OCI-LY3 (cell line): ENCODE data around the gene HOXB3.
A peak's percentile ranks its signal among the peaks of the same experiment; 100 is the strongest.

Experiments used
- H2AFZ ChIP-seq: fragments of 200-600, 300-600 bp; shearing (Covaris generic); 2 replicates; pipeline ENCODE4 v1.6.0; 2014; ENCODE audit warnings: antibody characterized with exemption, low read depth, low read length
- H3K27ac ChIP-seq: fragments of 200-600, 300-600 bp; sonication (generic); 2 replicates; pipeline ENCODE4 v1.5.1; 2014; ENCODE audit warnings: mild to moderate bottlenecking, low read length, moderate library complexity, mixed read lengths
- H3K27me3 ChIP-seq: fragments of 200-600, 300-600 bp; sonication (generic); 2 replicates; pipeline ENCODE4 v1.6.1; 2014; ENCODE audit warnings: low read depth, low read length, mixed read lengths
- H3K36me3 ChIP-seq: fragments of 200-600, 300-600 bp; sonication (generic); replicated peaks from 2 replicates; pipeline ENCODE3; 2014; ENCODE audit warnings: low read depth, low read length, mixed read lengths
- H3K4me1 ChIP-seq: fragments of 300-600, 200-600 bp; sonication (generic); 2 replicates; pipeline ENCODE4 v1.6.1; 2014; ENCODE audit warnings: low read length, mixed read lengths
- H3K4me2 ChIP-seq: fragments of 200-600, 300-600 bp; sonication (generic); 2 replicates; pipeline ENCODE4 v1.6.1; 2014; ENCODE audit warnings: low read length, mixed read lengths
- H3K4me3 ChIP-seq: fragments of 300-600, 200-600 bp; sonication (generic); 2 replicates; pipeline ENCODE4 v1.5.1; 2014; ENCODE audit warnings: antibody characterized with exemption, mild to moderate bottlenecking, low read length, moderate library complexity
- H3K79me2 ChIP-seq: fragments of 300-600, 200-600 bp; shearing (Covaris generic); 2 replicates; pipeline ENCODE4 v1.6.1; 2014; ENCODE audit warnings: mild to moderate bottlenecking, low read length, mixed read lengths
- H3K9ac ChIP-seq: fragments of 300-600, 200-600 bp; shearing (Covaris generic); 2 replicates; pipeline ENCODE4 v1.6.0; 2014; ENCODE audit warnings: mild to moderate bottlenecking, low read length, moderate library complexity
- H3K9me3 ChIP-seq: fragments of 200-600, 300-600 bp; shearing (Covaris generic); 2 replicates; pipeline ENCODE4 v1.6.1; 2014; ENCODE audit warnings: low read length, mixed read lengths; ENCODE audit not compliant: insufficient read depth
- H4K20me1 ChIP-seq: fragments of 200-600, 300-600 bp; sonication (generic); 2 replicates; pipeline ENCODE4 v1.6.1; 2016; ENCODE audit warnings: low read length, mixed read lengths; ENCODE audit not compliant: insufficient read depth
- CTCF ChIP-seq: fragments of 200-600, 300-600 bp; sonication (generic); IDR thresholded peaks from 2 replicates; pipeline ENCODE4 v1.5.1; 2014; ENCODE audit warnings: antibody characterized with exemption, low read length, low read depth
- EZH2phosphoT487 ChIP-seq: fragments of 200-600 bp; shearing (Covaris generic); IDR thresholded peaks from 2 replicates; pipeline ENCODE4 v1.6.1; 2018; ENCODE audit warnings: antibody characterized with exemption, mixed run types, low read depth

HOXB3 gene

GRCh38 chr17:48543107-48543853 is 46.8 kb downstream of the HOXB3 start:
- Histone ChIP-seq H3K9me3 (no peaks in the 10 kb centered on the region), H3K27me3 (no peaks in the 10 kb centered on the region), H4K20me1 (no peaks in the 10 kb centered on the region), H3K4me3 (peak overlapping the region; percentile 90), H3K9ac (peak overlapping the region; percentile 98), H3K4me2 (peak overlapping the region; percentile 69), H2AFZ (no peak overlapping the region), H3K36me3 (peaks cover 7% of the 10 kb centered on the region), H3K79me2 (peaks cover 42% of the 10 kb centered on the region), H3K4me1 (peaks cover 19% of the 10 kb centered on the region), H3K27ac (peak overlapping the region; percentile 88)
- TF ChIP-seq CTCF: peak; percentile 6; the same call in 1 of the 2 replicates
- no peak for TF ChIP-seq EZH2phosphoT487

GRCh38 chr17:48542698-48543106 is 47.3 kb downstream of the HOXB3 start:
- peak overlapping the region; percentile 69 for H3K4me2 ChIP-seq
- peaks cover 7% of the 10 kb centered on the region for H3K36me3 ChIP-seq
- peaks cover 19% of the 10 kb centered on the region for H3K4me1 ChIP-seq
- H3K27me3 ChIP-seq: no peaks in the 10 kb centered on the region
- TF ChIP-seq CTCF: no peak
- TF ChIP-seq EZH2phosphoT487: no peak
- peak overlapping the region; percentile 98 for H3K9ac ChIP-seq
- H3K9me3 ChIP-seq: no peaks in the 10 kb centered on the region
- no peak overlapping the region for H2AFZ ChIP-seq
- H3K27ac ChIP-seq: peak overlapping the region; percentile 88
- peaks cover 42% of the 10 kb centered on the region for H3K79me2 ChIP-seq
- peak overlapping the region; percentile 90 for H3K4me3 ChIP-seq
- no peaks in the 10 kb centered on the region for H4K20me1 ChIP-seq

DNA sequence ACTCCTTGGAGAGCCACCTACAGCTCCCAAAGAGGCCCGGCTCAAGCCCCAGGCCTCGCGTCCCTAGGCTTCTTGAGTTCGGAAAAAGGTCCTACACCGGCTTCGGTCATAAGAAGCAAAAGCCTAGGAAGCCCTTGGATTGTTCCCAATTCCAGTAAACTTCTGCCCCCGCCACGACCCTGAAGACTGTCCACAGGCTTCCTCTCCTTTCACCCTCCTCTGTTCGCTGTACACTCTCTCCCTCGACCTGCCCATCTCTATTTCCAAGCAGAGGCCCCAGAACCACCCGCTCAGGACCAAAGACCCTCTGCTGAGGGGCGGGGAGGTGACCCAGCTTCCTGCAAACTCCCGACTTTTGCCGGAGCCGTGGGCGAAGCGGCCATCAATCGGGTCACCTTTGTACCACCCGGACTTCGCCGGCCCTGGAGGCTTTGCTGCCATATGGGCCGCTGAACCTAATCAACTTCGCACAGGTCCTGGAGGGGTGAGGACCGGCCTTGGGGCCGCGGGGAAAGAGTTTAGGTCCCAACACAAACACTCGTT is 47.9 kb downstream of the HOXB3 start:
- Histone ChIP-seq H2AFZ (no peak overlapping the region), H3K4me3 (peak overlapping the region; percentile 90), H4K20me1 (no peaks in the 10 kb centered on the region), H3K79me2 (peaks cover 42% of the 10 kb centered on the region), H3K27ac (no peak overlapping the region), H3K36me3 (peaks cover 7% of the 10 kb centered on the region), H3K9ac (peak overlapping the region; percentile 98; the same call in 1 of the 2 replicates), H3K9me3 (no peaks in the 10 kb centered on the region), H3K4me1 (peaks cover 19% of the 10 kb centered on the region), H3K4me2 (peak overlapping the region; percentile 69), H3K27me3 (no peaks in the 10 kb centered on the region)
- TF ChIP-seq EZH2phosphoT487 (no peak), CTCF (no peak)

DNA sequence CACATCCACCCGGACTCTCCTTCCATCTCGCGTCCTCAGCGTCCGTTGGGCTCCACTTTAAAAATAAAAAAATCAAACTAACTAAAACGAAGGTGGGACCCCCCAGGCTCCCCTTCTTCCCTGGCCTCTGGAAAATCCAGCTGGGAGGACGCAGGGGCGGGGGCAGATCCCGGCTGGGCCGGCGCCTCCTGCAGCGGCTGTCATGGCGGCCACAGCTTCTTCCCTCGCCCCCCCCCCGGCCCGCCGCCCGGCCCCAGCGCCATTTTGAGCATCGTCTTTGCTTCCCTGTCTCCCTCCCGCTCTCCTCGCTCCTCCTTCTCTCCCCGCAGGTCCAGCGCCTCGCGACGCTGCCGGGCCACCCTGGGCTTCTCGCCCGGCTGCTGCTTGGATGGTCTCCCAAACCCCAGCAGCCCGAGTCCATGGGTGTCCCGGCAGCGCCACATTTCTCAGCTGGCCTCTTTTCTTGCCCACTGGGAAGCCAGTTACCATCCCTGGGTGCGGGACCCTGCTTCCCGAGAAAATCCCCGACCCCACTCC is 48.4 kb downstream of the HOXB3 start:
- peaks cover 19% of the 10 kb centered on the region for H3K4me1 ChIP-seq
- H2AFZ ChIP-seq: no peak overlapping the region
- TF ChIP-seq EZH2phosphoT487 (no peak), CTCF (no peak)
- no peaks in the 10 kb centered on the region for H4K20me1 ChIP-seq
- peak overlapping the region; percentile 69; the same call in 1 of the 2 replicates for H3K4me2 ChIP-seq
- H3K27me3 ChIP-seq: no peaks in the 10 kb centered on the region
- peaks cover 42% of the 10 kb centered on the region for H3K79me2 ChIP-seq
- H3K27ac ChIP-seq: no peak overlapping the region
- peaks cover 7% of the 10 kb centered on the region for H3K36me3 ChIP-seq
- peak overlapping the region; percentile 90; the same call in 1 of the 2 replicates for H3K4me3 ChIP-seq
- no peak overlapping the region for H3K9ac ChIP-seq
- H3K9me3 ChIP-seq: no peaks in the 10 kb centered on the region
